Psoas muscle (tissue), 8 donors: Measurements from ENCODE around the gene CMBL. TPM values are rescaled to one million over a fixed set of nuclear protein-coding genes. Genes with fewer than 3 reads are reported as not detected.
A peak's percentile ranks its signal among the peaks of the same experiment; 100 is the strongest.

Experiments used
- ATAC-seq, 4 donors: fragments of 200-7000 bp; cut with Tn5 transposase; one replicate each; pipeline ENCODE4 v1.9.1; 2020; ENCODE audit warnings: moderate library complexity in 3 of 4, mild to moderate bottlenecking in 2 of 4
- DNase-seq, 2 donors: peaks; one replicate each; pipeline ENCODE4 v3.0.0-alpha.2; 2020
- H3K27ac ChIP-seq: fragments of 200-600 bp; one replicate; pipeline ENCODE4 v1.8.0; 2022
- H3K27me3 ChIP-seq, 3 donors: fragments of 200-600 bp in 1 of 3; one replicate each; pipeline versions ENCODE4 v1.6.1 to v1.8.0; 2013 to 2022; ENCODE audit warnings: low read length in 2 of 3, mild to moderate bottlenecking in 2 of 3, moderate library complexity in 1 of 3; ENCODE audit not compliant: insufficient read depth in 3 of 3
- H3K36me3 ChIP-seq, 2 donors: fragments of 200-600 bp in 1 of 2; one replicate each; pipeline versions ENCODE4 v1.6.1 to v1.8.0; 2013 to 2022; ENCODE audit warnings: low read depth in 1 of 2, mild to moderate bottlenecking in 1 of 2, moderate library complexity in 1 of 2; ENCODE audit not compliant: insufficient read depth in 1 of 2
- H3K4me1 ChIP-seq: fragments of 200-600 bp; one replicate; pipeline ENCODE4 v1.8.0; 2022
- H3K4me3 ChIP-seq: fragments of 200-600 bp; one replicate; pipeline ENCODE4 v1.8.0; 2022; ENCODE audit warnings: mild to moderate bottlenecking
- H3K9me3 ChIP-seq: fragments of 200-600 bp; one replicate; pipeline ENCODE4 v1.8.0; 2022
- CTCF ChIP-seq: fragments of 200-600 bp; IDR thresholded peaks from one replicate; pipeline ENCODE4 v1.8.0; 2022; ENCODE audit warnings: antibody characterized with exemption
- WGBS, 3 donors: extraction: QIAGEN DNeasy Blood & Tissue Kit; methylation state at CpG; one replicate each; pipeline versions ENCODE4 v1.1.6 to v1.1.7; 2013; 5-methylcytosine and 5-hydroxymethylcytosine counted together
- intact Hi-C, 2 donors: fragments of 100-400 bp; cut with DNase I; formaldehyde crosslinking; loops; one replicate each; pipeline versions ENCODE4 v1.11.0 to v1.14.2; 2022
- polyA plus RNA-seq, 3 donors: library from polyadenylated mRNA; stranded (reverse); fragments of 200-250 nt; gene quantifications; one replicate each; pipeline ENCODE4 v1.2.3, GENCODE V29; 2013
- total RNA-seq, 4 donors: library from RNA; stranded (reverse); fragmentation: NEBNext Ultra II Directional in 2 of 4; extraction: Animal tissue kit (Norgen Biotek cat#: 25700) in 2 of 4; gene quantifications; one replicate each; pipeline versions ENCODE4 v1.2.1 to v1.2.4, GENCODE V29; 2021 to 2023
- donor health status: healthy with polysubstance abuse.
- donor health status: DM: no; HTN: no; CAD: no; lungs with moderate emphysema.
- donor health status: Bipolar disorder and iron deficiency.
- donor health status: healthy.
- donor health status: DM: yes; HTN: yes; CAD: no.
- donor health status: DM: no; HTN: no; CAD: no.
- donor health status: DM: no; HTN: no; CAD: no.
- donor health status: DM: yes; HTN: yes; CAD: no.

CMBL gene
- total and polyA plus RNA-seq, 7 donors = 9.4 to 243 (median 55.7) TPM

DNA sequence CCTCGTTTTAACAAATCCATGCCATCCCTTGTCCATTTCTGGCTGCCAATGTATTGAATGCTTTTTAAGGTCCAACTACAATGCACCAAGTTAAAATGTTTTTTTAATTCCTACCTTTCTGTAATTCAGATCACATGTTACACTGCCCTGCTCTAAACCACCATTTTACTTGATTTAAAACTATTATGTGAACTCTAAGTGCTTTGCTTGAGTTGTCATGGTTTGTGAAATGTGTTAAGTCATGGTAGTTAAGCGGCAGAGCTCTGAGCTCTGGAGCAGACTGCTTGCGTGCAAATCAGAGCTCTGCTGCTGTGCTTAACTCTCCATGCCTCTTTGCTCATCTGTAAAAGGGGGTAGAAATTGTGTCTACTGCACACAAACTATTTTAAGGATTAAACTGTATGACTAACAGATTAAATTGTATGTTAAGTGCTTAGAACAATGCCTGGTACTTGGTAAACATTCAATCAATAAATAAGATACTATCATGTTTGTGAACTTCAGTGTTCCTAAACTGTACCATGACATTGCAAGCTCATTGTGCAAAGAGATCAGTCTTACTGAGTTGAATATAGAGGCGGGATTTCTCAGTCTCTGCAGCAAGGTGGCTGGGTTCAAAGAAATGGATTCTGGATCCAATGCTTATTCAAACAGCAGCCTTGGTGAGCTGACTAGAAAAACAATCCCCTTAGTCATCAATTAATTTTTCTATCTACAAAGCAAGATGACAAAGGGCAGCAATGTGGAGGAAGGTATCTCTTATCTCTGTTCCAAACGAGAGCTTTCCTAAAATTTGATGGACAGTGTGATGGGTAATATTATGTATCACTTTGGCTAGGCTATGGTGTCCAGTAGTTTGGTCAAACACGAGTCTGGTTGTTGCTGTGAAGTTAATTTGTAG lies 16.1 kb upstream of the CMBL start:
- ATAC-seq = no peak

GRCh38 chr5:10321882-10322281 lies 14.2 kb upstream of the CMBL start:
- H3K27me3 ChIP-seq = no peaks in the 10 kb centered on the region
- 82 to 90% (median 82%) methylated on average over 9 of the region's 9 CpGs for whole genome bisulfite sequencing, 3 donors
- H3K9me3 ChIP-seq = no peaks in the 10 kb centered on the region
- H3K4me3 ChIP-seq = no peak overlapping the region
- H3K36me3 ChIP-seq = no peaks in the 10 kb centered on the region
- H3K27ac ChIP-seq = no peak overlapping the region
- intact Hi-C loops = no loop called here
- TF ChIP-seq CTCF = no peak
- peaks cover 30% of the 10 kb centered on the region for H3K4me1 ChIP-seq
- ATAC-seq (no peak), DNase-seq (no peak)

More for the DNA sequence above, 16.1 kb upstream of the CMBL start:
- intact Hi-C loops = no loop called here
- H3K4me1 ChIP-seq = peaks cover 27% of the 10 kb centered on the region
- H3K27ac ChIP-seq = peak overlapping the region; percentile 75
- H3K36me3 ChIP-seq = no peaks in the 10 kb centered on the region
- 43 to 67% (median 46%) methylated on average over 6 of the region's 6 CpGs for WGBS, 3 donors
- no peak overlapping the region for H3K4me3 ChIP-seq
- H3K27me3 ChIP-seq = no peaks in the 10 kb centered on the region
- DNase-seq = no peak
- no peak for TF ChIP-seq CTCF
- no peaks in the 10 kb centered on the region for H3K9me3 ChIP-seq

- Histone ChIP-seq H3K36me3 (no peaks in the 10 kb centered on the region), H3K27me3 (no peaks in the 10 kb centered on the region), H3K4me1 (peaks cover 30% of the 10 kb centered on the region), H3K4me3 (no peak overlapping the region), H3K9me3 (no peaks in the 10 kb centered on the region), H3K27ac (no peak overlapping the region)
- ATAC-seq (no peak), DNase-seq (no peak)
- TF ChIP-seq CTCF = no peak
- intact Hi-C loops = no loop called here
- WGBS, 3 donors = 63 to 67% (median 65%) methylated on average over 3 of the region's 3 CpGs
Measured at GRCh38 chr5:10320793-10321192, 13.1 kb upstream of the CMBL start.

DNA sequence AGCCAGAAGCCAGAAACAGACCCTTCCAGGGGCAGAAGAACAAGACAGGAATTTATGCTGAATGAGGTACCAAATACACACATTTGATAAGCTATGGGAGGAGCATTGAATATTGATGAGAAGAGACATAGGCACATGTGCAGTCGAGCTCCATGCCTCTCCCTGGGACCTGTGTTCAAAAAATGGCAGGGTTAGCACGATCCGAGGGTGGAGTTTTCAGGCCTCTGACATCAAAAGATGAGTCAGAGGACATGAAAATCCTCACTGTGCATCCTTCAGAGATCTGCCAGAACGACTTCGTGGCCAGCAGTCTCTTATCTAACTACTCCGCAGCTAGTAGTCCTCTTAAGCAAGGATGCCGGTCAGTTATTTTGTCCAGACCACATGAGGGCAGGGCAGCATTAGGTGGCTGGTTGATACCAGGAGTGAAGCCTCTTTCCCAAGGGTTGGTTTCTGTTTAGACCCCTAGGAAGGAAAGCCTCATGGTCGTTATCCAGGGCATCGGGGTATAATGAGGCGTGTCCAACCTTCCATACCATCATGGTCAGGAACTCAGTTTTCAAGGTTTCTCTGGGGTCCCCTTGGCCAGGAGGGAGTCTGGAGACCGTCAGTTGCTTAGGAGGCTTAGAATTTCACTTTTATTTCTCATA lies 11.6 kb upstream of the CMBL start:
- DNase-seq (peak; percentile 31 to 78), ATAC-seq (peak; percentile 70 to 87 (median 79))
- intact Hi-C loops = loop anchor here in 1 of 2 donors (5.0 kb wide), 1 partner anchor 33 kb away; the partner anchor contains the start of gene MARCHF6
- 55 to 79% (median 57%) methylated on average over 11 of the region's 11 CpGs for WGBS, 3 donors
- Histone ChIP-seq H3K27me3 (no peaks in the 10 kb centered on the region), H3K4me1 (peaks cover 29% of the 10 kb centered on the region), H3K36me3 (no peaks in the 10 kb centered on the region), H3K27ac (peak overlapping the region; percentile 92), H3K4me3 (no peak overlapping the region), H3K9me3 (no peaks in the 10 kb centered on the region)
- TF ChIP-seq CTCF = no peak
